Thoracic aorta (tissue), 2 donors: ENCODE data around the gene YBX1. TPM values are rescaled to one million over a fixed set of nuclear protein-coding genes. Genes with fewer than 3 reads are reported as not detected.

ENCODE experiments used
- ATAC-seq: fragments of 150-250 bp; one replicate; pipeline ENCODE4 v1.8.0; 2017; ENCODE audit warnings: low read depth; ENCODE audit not compliant: insufficient number of reproducible peaks, low FRiP score
- DNase-seq: peaks from one replicate; pipeline ENCODE4 v3.0.0-alpha.2; 2020; ENCODE audit warnings: low spot score
- H3K27ac ChIP-seq, 2 donors: fragments of 200-600 bp; sonication (generic); 1 replicate in 1 of 2; 2 replicates in 1 of 2; pipeline ENCODE4 v1.5.1; 2016; ENCODE audit warnings: mild to moderate bottlenecking in 2 of 2, moderate library complexity in 2 of 2
- H3K27me3 ChIP-seq: fragments of 200-600 bp; sonication (generic); replicated peaks from 2 replicates; pipeline ENCODE4 v1.6.0; 2016; ENCODE audit warnings: mild to moderate bottlenecking; ENCODE audit not compliant: insufficient read depth
- H3K36me3 ChIP-seq: fragments of 200-600 bp; sonication (generic); one replicate; pipeline ENCODE4 v1.5.1; 2016
- H3K4me1 ChIP-seq, 2 donors: fragments of 200-600 bp; sonication (generic); 1 replicate in 1 of 2; 2 replicates in 1 of 2; pipeline versions ENCODE4 v1.5.1 to v1.6.0; 2016; ENCODE audit warnings: low read depth in 2 of 2, mild to moderate bottlenecking in 1 of 2; ENCODE audit not compliant: control insufficient read depth in 1 of 2
- H3K4me3 ChIP-seq: fragments of 200-600 bp; sonication (generic); 2 replicates; pipeline ENCODE4 v1.5.1; 2016; ENCODE audit warnings: mild to moderate bottlenecking
- H3K9me3 ChIP-seq: fragments of 200-600 bp; sonication (generic); 2 replicates; pipeline ENCODE4 v1.5.1; 2016
- CTCF ChIP-seq: fragments of 200-600 bp; sonication (generic); IDR thresholded peaks from one replicate; pipeline ENCODE4 v1.5.1; 2019; ENCODE audit warnings: antibody characterized with exemption
- total RNA-seq, 2 donors: library from RNA; depleted of rRNA; stranded (reverse); fragments of >200 nt; gene quantifications; one replicate each; pipeline versions ENCODE4 v1.1.0 to v1.2.3, GENCODE V29; 2016

The YBX1 gene
- total RNA-seq, 2 donors from 2014 or later: 301 to 392 TPM

GRCh38 chr1:42737986-42738677 lies 55.9 kb downstream of the YBX1 start:
- DNase-seq (no peak), ATAC-seq (no peak)
- Histone ChIP-seq H3K27me3 (no peaks in the 10 kb centered on the region), H3K9me3 (no peaks in the 10 kb centered on the region), H3K36me3 (no peaks in the 10 kb centered on the region), H3K27ac (no peak overlapping the region), H3K4me3 (no peak overlapping the region), H3K4me1 (no peaks in the 10 kb centered on the region)
- TF ChIP-seq CTCF: no peak

GRCh38 chr1:42738678-42739226 lies 56.5 kb downstream of the YBX1 start:
- no peak for ATAC-seq
- no peak for DNase-seq
- Histone ChIP-seq H3K27ac (no peak overlapping the region), H3K4me1 (no peaks in the 10 kb centered on the region), H3K27me3 (no peaks in the 10 kb centered on the region), H3K36me3 (no peaks in the 10 kb centered on the region), H3K4me3 (no peak overlapping the region), H3K9me3 (no peaks in the 10 kb centered on the region)
- TF ChIP-seq CTCF: no peak

- Histone ChIP-seq H3K4me1 (no peaks in the 10 kb centered on the region), H3K9me3 (no peaks in the 10 kb centered on the region), H3K4me3 (no peak within 1 kb of the TSS), H3K27me3 (no peaks in the 10 kb centered on the region), H3K27ac (no peak within 1 kb of the TSS), H3K36me3 (no peaks in the 10 kb centered on the region)
- no peak for DNase-seq
- ATAC-seq: no peak
- no peak for TF ChIP-seq CTCF
Measured at GRCh38 chr1:42739753-42740700, 57.8 kb downstream of the YBX1 start, which contains the start of gene CLDN19. TSS of gene CLDN19 (minus strand) at chr1:42740236. CDS start at chr1:42740063, 173 bp downstream.

- no peak for TF ChIP-seq CTCF
- ATAC-seq (no peak), DNase-seq (no peak)
- Histone ChIP-seq H3K9me3 (no peaks in the 10 kb centered on the region), H3K4me1 (no peaks in the 10 kb centered on the region), H3K27me3 (no peaks in the 10 kb centered on the region), H3K36me3 (no peaks in the 10 kb centered on the region), H3K27ac (no peak overlapping the region), H3K4me3 (no peak overlapping the region)
Measured at GRCh38 chr1:42740851-42741580, 58.8 kb downstream of the YBX1 start.
